ENCODE data around the gene PRB4. TPM values are rescaled to one million over a fixed set of nuclear protein-coding genes. Genes with fewer than 3 reads are reported as not detected.

Gene PRB4
- total RNA-seq, 1 experiment from 2014 or later: not detected

DNA sequence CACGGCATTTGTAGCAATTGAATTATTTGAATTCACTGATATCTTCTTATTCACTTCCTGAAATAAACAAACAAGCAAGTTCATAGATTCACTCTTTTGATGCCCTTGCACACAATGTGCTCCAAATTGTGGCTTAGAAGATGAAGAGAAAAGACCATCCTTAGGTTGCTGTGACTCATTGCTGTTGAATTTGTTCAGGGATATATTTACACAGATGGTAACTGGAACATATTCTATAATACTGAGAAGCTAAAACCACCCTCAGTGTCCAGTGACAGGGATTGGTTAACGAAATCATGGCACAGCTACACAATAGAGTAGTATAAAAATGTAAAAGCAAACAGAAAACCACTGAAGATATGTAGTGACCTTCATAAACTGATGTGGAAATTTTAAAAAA, 3.1 kb downstream of the PRB4 start:
- Histone ChIP-seq H3K9me3 (ENCODE audit: control insufficient read depth in 1 of 2, insufficient read depth in 1 of 2, low read depth in 1 of 2, low read length in 2 of 2) (no peaks in the 10 kb centered on the region), H3K9me2 (ENCODE audit: insufficient read depth) (no peaks in the 10 kb centered on the region), H4K20me1 (ENCODE audit: insufficient read depth) (no peaks in the 10 kb centered on the region), H3K27me3 (ENCODE audit: insufficient read depth, low read length) (peaks cover 60% of the 10 kb centered on the region), H3K36me3 (ENCODE audit: control insufficient read depth in 1 of 2, insufficient read depth in 2 of 2, low read length in 2 of 2) (no peaks in the 10 kb centered on the region), H3K4me2 (ENCODE audit: low read length) (no peak overlapping the region), H3K27ac (ENCODE audit: low read depth, low read length) (no peak overlapping the region), H2AFZ (ENCODE audit: low read depth, low read length, poor library complexity, severe bottlenecking) (no peak overlapping the region), H3K9ac (ENCODE audit: low read length) (no peak overlapping the region), H3K4me3 (replicated peaks in 1 of 2; ENCODE audit: low read depth in 1 of 2, low read length in 2 of 2) (no peak overlapping the region), H3K79me2 (ENCODE audit: insufficient read depth, low read length) (no peaks in the 10 kb centered on the region), H3K4me1 (ENCODE audit: control insufficient read depth in 1 of 2, insufficient read depth in 2 of 2, low read length in 2 of 2) (no peaks in the 10 kb centered on the region)
- BruUV-seq (replicated peaks): no TSS peak
- RAD21 ChIA-PET (ENCODE audit: low non-redundant PET in 1 of 2, low total read pairs in 2 of 2, uncharacterized antibody in 2 of 2, unreplicated experiment in 2 of 2): no interaction called here
- DNase-seq (ENCODE audit: low read depth, low spot score): no peak
- no peak for ATAC-seq
- POLR2A ChIA-PET: no interaction called here
- intact Hi-C loops (cut with micrococcal nuclease): no loop called here
- TF ChIP-seq TCF7L2 (IDR thresholded peaks at IDR 0.05; ENCODE audit: borderline replicate concordance, extremely low read depth, insufficient read depth, insufficient read length): no peak
- TF ChIP-seq, protein P1, sequence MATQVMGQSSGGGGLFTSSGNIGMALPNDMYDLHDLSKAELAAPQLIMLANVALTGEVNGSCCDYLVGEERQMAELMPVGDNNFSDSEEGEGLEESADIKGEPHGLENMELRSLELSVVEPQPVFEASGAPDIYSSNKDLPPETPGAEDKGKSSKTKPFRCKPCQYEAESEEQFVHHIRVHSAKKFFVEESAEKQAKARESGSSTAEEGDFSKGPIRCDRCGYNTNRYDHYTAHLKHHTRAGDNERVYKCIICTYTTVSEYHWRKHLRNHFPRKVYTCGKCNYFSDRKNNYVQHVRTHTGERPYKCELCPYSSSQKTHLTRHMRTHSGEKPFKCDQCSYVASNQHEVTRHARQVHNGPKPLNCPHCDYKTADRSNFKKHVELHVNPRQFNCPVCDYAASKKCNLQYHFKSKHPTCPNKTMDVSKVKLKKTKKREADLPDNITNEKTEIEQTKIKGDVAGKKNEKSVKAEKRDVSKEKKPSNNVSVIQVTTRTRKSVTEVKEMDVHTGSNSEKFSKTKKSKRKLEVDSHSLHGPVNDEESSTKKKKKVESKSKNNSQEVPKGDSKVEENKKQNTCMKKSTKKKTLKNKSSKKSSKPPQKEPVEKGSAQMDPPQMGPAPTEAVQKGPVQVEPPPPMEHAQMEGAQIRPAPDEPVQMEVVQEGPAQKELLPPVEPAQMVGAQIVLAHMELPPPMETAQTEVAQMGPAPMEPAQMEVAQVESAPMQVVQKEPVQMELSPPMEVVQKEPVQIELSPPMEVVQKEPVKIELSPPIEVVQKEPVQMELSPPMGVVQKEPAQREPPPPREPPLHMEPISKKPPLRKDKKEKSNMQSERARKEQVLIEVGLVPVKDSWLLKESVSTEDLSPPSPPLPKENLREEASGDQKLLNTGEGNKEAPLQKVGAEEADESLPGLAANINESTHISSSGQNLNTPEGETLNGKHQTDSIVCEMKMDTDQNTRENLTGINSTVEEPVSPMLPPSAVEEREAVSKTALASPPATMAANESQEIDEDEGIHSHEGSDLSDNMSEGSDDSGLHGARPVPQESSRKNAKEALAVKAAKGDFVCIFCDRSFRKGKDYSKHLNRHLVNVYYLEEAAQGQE (IDR thresholded peaks at IDR 0.05; ENCODE audit: low read depth): no peak
- no peak for TF ChIP-seq SRF (IDR thresholded peaks at IDR 0.05; ENCODE audit: low read depth)
- TF ChIP-seq ZNF274 (IDR thresholded peaks at IDR 0.05; ENCODE audit: low read depth, low read length): no peak
- TF ChIP-seq FOSL1 (IDR thresholded peaks at IDR 0.05; ENCODE audit: low read depth): no peak
- TF ChIP-seq, protein P2, sequence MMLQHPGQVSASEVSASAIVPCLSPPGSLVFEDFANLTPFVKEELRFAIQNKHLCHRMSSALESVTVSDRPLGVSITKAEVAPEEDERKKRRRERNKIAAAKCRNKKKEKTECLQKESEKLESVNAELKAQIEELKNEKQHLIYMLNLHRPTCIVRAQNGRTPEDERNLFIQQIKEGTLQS (IDR thresholded peaks at IDR 0.05): no peak
- TF ChIP-seq SIN3A (IDR thresholded peaks at IDR 0.05; ENCODE audit: low read depth): no peak
- TF ChIP-seq CBX3 (IDR thresholded peaks at IDR 0.05; ENCODE audit: low read depth): no peak
- TF ChIP-seq CEBPB (IDR thresholded peaks at IDR 0.05; ENCODE audit: low read depth): no peak
- no peak for TF ChIP-seq EGR1 (IDR thresholded peaks at IDR 0.05; ENCODE audit: low read depth)
- TF ChIP-seq RAD21 (IDR thresholded peaks at IDR 0.05; ENCODE audit: low read depth): no peak
- no peak for TF ChIP-seq YY1 (IDR thresholded peaks at IDR 0.05; ENCODE audit: extremely low read depth, insufficient replicate concordance, low read depth, low read length)
- TF ChIP-seq ZFX (IDR thresholded peaks at IDR 0.05): no peak
- no peak for TF ChIP-seq EZH2phosphoT487 (IDR thresholded peaks at IDR 0.05; ENCODE audit: borderline replicate concordance)
- no peak for TF ChIP-seq POLR2AphosphoS5 (IDR thresholded peaks at IDR 0.05; ENCODE audit: low read depth, low read length)
- no peak for TF ChIP-seq EZH2 (IDR thresholded peaks at IDR 0.05)
- TF ChIP-seq, protein P3, sequence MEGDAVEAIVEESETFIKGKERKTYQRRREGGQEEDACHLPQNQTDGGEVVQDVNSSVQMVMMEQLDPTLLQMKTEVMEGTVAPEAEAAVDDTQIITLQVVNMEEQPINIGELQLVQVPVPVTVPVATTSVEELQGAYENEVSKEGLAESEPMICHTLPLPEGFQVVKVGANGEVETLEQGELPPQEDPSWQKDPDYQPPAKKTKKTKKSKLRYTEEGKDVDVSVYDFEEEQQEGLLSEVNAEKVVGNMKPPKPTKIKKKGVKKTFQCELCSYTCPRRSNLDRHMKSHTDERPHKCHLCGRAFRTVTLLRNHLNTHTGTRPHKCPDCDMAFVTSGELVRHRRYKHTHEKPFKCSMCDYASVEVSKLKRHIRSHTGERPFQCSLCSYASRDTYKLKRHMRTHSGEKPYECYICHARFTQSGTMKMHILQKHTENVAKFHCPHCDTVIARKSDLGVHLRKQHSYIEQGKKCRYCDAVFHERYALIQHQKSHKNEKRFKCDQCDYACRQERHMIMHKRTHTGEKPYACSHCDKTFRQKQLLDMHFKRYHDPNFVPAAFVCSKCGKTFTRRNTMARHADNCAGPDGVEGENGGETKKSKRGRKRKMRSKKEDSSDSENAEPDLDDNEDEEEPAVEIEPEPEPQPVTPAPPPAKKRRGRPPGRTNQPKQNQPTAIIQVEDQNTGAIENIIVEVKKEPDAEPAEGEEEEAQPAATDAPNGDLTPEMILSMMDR (IDR thresholded peaks at IDR 0.05 in 2 of 3, conservative IDR thresholded peaks at IDR 0.05 in 1 of 3; ENCODE audit: borderline replicate concordance in 1 of 3, insufficient read depth in 1 of 3, low read depth in 2 of 3, low read length in 2 of 3): no peak
- CTCF ChIA-PET: no interaction called here

Measured in HCT116 (cell line).